Measurements from ENCODE around the gene ERC2.

- TF ChIP-seq CTCF (IDR thresholded peaks at IDR 0.05) (no peak), EP300 (IDR thresholded peaks at IDR 0.05) (no peak), POLR2A (IDR thresholded peaks at IDR 0.05) (no peak), POLR2AphosphoS5 (IDR thresholded peaks at IDR 0.05) (no peak)
Observed at GRCh38 chr3:55639143-55639542, 829.1 kb downstream of the ERC2 start.

Data from upper lobe of left lung (tissue), 4 donors.